Epithelial cell of esophagus (primary cell): ENCODE data around the gene CDH3.

Experiments
- DNase-seq: peaks from one replicate; pipeline ENCODE4 v3.0.0; 2010; ENCODE audit warnings: low read depth
- H3K4me3 ChIP-seq: 2 replicates; pipeline ENCODE4 v1.5.1; 2011; ENCODE audit warnings: mild to moderate bottlenecking, low read length, control low read depth
- TF ChIP-seq, protein P1 (sequence below): IDR thresholded peaks from 2 replicates; pipeline ENCODE4 v1.5.1; 2011; ENCODE audit warnings: low read depth, mild to moderate bottlenecking, low read length, control low read depth, inconsistent platforms; ENCODE audit not compliant: insufficient read depth; ENCODE audit errors: missing control alignments

The CDH3 gene

DNA sequence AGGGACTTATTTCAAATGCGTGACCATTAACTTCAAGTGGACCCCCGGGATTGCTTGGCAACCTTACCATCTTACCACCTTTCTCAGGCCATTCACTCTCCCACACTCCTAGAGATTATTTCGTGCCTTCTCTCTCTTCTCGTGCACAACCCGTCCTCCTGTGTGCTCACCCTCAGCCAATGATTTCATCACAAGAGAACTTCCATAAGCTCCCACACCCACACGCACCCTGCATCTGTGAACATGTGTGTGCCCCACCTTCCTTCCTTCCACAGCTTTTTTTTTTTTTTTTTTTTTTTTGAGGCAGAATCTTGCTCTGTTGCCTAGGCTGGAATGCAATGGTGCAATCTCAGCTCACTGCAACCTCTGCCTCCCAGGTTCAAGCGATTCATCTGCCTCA is 27.4 kb upstream of the CDH3 start:
- TF ChIP-seq, protein P1, sequence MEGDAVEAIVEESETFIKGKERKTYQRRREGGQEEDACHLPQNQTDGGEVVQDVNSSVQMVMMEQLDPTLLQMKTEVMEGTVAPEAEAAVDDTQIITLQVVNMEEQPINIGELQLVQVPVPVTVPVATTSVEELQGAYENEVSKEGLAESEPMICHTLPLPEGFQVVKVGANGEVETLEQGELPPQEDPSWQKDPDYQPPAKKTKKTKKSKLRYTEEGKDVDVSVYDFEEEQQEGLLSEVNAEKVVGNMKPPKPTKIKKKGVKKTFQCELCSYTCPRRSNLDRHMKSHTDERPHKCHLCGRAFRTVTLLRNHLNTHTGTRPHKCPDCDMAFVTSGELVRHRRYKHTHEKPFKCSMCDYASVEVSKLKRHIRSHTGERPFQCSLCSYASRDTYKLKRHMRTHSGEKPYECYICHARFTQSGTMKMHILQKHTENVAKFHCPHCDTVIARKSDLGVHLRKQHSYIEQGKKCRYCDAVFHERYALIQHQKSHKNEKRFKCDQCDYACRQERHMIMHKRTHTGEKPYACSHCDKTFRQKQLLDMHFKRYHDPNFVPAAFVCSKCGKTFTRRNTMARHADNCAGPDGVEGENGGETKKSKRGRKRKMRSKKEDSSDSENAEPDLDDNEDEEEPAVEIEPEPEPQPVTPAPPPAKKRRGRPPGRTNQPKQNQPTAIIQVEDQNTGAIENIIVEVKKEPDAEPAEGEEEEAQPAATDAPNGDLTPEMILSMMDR: no peak
- H3K4me3 ChIP-seq: no peak overlapping the region
- peak; percentile 68 for DNase-seq

DNA sequence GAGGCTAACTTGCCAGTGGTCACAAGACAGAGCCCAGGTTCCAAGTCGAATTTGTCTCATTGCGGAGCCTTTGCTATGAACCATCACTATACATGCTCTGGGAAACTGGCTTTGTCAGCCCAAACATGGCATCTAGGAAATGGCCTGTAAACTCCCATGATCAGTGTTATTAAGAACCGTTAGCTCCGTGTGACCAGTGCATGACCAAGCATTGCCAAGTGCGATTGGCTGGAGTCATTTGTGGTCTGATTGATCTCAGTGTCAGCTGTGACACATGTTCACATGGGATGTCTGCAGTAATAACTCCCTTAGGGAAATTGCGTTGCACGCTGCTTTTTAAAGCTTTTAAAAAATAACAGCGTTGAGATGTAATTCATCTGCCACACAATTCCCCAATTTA is 18.6 kb upstream of the CDH3 start:
- TF ChIP-seq, protein P1: no peak

DNA sequence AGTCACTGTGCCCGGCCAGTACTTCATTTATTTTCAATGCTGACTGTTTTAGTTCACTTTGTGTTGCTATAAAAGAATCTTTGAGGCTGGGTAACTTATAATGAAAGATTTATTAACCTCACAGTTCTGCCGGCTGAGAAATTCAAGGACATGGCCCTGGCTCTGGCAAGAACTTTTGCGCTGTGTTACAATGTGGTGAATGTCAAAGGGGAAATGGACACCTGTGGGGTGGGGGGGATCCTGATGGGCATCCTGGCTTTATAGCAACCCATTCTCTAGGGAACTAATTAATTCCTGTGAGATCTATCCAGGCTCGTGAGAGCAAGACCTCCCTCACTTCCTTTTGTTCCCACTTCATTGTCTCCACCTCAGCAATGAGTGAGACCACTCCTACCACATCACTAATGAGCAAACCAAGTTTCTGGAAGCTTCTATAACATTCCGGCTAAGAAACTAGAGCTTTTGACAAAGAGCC is 17.1 kb upstream of the CDH3 start:
- H3K4me3 ChIP-seq: no peak overlapping the region
- no peak for DNase-seq
- TF ChIP-seq, protein P1: no peak

More for the DNA sequence above, 18.6 kb upstream of the CDH3 start:
- no peak overlapping the region for H3K4me3 ChIP-seq
- no peak for DNase-seq

DNA sequence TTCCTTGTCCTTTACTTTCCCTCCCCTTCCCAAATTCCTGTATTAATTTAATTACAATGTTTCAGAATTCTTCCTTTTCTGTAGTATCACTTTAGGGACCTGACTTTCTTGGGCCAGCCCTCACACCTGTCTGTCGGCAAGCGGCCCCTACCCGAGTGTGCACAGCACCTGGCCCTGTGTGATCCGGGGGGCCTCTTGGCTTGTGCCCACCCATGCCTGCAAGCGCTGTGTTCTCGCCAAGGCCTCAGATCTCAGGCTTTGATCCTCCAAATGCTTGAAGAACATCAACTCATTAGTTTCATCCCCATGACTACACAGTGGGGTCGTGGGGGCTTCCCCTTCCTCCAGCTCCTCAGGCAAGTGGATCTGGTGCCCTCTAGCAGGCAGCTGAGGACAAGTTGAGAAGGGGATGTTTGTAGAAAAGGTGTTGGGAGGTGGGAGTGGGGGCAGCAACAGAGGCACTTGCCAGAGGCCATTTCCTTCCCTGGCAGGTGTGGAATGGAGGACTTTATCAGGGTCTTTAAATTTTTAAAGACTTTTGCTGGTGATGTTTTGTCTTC is 15.7 kb upstream of the CDH3 start:
- TF ChIP-seq, protein P1: no peak
- no peak overlapping the region for H3K4me3 ChIP-seq
- DNase-seq: no peak

DNA sequence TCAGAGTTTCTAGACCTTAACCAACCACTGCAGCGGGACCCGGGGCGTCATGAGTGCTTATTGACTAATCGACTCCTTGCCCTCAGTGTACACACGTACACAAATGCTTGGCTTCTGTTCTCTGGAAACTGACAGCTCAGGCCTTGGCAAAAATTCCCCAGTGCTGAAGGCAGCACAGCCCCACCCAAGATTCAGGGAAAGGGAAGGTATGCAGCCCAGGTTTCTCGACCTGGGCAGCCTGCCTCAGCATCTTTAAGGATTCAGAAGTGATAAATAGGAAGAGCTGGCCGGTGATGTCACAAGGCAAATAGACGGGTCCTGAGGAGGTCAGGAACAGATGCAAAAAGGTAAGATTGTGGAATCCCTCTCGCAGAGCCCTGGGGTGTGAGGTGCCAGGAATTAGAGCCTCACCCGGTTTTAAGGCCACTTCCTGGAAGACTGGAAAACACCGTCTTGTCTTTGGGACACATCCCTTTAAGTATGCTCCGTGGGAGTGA is 9.0 kb upstream of the CDH3 start:
- H3K4me3 ChIP-seq: no peak overlapping the region

DNA sequence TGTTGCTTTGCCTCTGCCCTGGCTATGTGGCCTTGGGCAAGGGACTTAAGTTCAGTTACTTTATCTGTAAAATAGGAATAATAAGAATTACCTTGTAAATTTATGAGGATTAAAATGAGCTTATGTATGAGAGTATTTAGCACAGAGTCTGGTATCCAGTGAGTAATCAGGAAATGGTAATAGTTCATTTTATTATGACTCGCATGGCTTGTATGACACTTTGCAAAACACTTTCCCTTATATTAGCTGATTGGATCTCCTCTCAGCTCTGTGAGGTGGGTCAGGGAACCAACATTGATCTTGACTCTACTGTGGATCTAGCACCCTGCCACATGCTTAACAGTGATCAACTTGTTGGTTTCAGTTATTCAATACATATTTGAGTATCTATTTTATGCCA is 8.3 kb upstream of the CDH3 start:
- TF ChIP-seq, protein P1: no peak
- no peak overlapping the region for H3K4me3 ChIP-seq
- DNase-seq: peak; percentile 79

More for the DNA sequence above, 9.0 kb upstream of the CDH3 start:
- TF ChIP-seq, protein P1: no peak
- peak; percentile 99 for DNase-seq

DNA sequence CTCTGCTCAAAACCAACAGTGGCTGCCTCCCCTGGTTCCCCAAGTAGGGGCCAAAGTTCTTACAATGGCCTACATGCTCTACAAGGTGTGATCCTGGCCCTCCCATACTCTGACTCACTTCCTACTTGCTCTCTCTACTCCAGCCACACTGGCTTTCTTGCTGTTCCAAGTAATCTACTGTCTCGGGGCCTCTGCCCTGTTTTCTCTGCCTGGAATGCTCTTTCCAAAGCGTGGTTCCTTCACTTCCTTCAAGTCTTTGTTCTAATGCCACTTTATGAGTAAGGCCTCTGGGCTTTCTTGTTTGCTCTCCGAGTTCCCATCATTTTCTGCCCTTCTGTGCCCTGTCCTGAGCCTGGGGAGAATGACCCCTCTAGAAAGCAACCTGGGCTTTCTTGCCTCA is 4.1 kb upstream of the CDH3 start:
- peak; percentile 90 for DNase-seq
- TF ChIP-seq, protein P1: no peak
- no peak overlapping the region for H3K4me3 ChIP-seq
